NB4 (cell line): Measurements from ENCODE around the gene SPANXD.
"Not testable (repeated sequence)": the region's sequence is repeated elsewhere in the genome, so short reads cannot be mapped to it uniquely, and the experiment has no call there.

Source experiments
- DNase-seq: peaks from one replicate; pipeline ENCODE4 v3.0.0; 2010; ENCODE audit warnings: low read depth
- H3K4me3 ChIP-seq: one replicate; pipeline ENCODE4 v1.5.1; 2011; ENCODE audit warnings: mild to moderate bottlenecking, low read depth, low read length, moderate library complexity
- CTCF ChIP-seq: IDR thresholded peaks from one replicate; pipeline ENCODE4 v1.5.1; 2012; ENCODE audit warnings: low read depth, low read length
- MAX ChIP-seq: IDR thresholded peaks from 2 replicates; pipeline ENCODE4 v1.6.1; 2011; ENCODE audit warnings: low read depth, low read length
- MYC ChIP-seq: IDR thresholded peaks from 2 replicates; pipeline ENCODE4 v1.6.1; 2011; ENCODE audit warnings: low read depth, low read length
- POLR2A ChIP-seq: IDR thresholded peaks from 2 replicates; pipeline ENCODE4 v1.6.1; 2011; ENCODE audit warnings: mild to moderate bottlenecking; ENCODE audit not compliant: insufficient read length; ENCODE audit errors: extremely low read depth

SPANXD gene

GRCh38 chrX:141698639-141699038, at the start of gene SPANXD:
TSS of gene SPANXD (minus strand) at chrX:141698739. CDS start at chrX:141698405, 334 bp downstream.
- DNase-seq, H3K4me3 ChIP-seq: not testable (repeated sequence)

GRCh38 chrX:141742666-141743065, 44.1 kb upstream of the SPANXD start:
- no peak for TF ChIP-seq POLR2A
- TF ChIP-seq CTCF: no peak
- TF ChIP-seq MAX: no peak
- TF ChIP-seq MYC: no peak
- no peak for DNase-seq
- H3K4me3 ChIP-seq: no peak overlapping the region

- no peak for TF ChIP-seq POLR2A
- no peak for TF ChIP-seq CTCF
- no peak for TF ChIP-seq MYC
- TF ChIP-seq MAX: no peak
- no peak for DNase-seq
- no peak overlapping the region for H3K4me3 ChIP-seq
These were observed 38.1 kb upstream of the SPANXD start for GRCh38 chrX:141736656-141737055.

GRCh38 chrX:141733371-141733770, 34.8 kb upstream of the SPANXD start:
- no peak for TF ChIP-seq MAX
- no peak overlapping the region for H3K4me3 ChIP-seq
- no peak for DNase-seq

- H3K4me3 ChIP-seq: no peak overlapping the region
- no peak for DNase-seq
These were observed 33.5 kb upstream of the SPANXD start for GRCh38 chrX:141732031-141732430.

GRCh38 chrX:141724186-141724585, 25.6 kb upstream of the SPANXD start:
- H3K4me3 ChIP-seq: no peak overlapping the region
- DNase-seq: no peak
- TF ChIP-seq CTCF (no peak), MYC (no peak), MAX (no peak), POLR2A (no peak)

More at GRCh38 chrX:141732031-141732430, 33.5 kb upstream of the SPANXD start:
- TF ChIP-seq CTCF: no peak
- TF ChIP-seq POLR2A: no peak
- TF ChIP-seq MYC: no peak
- no peak for TF ChIP-seq MAX

- no peak for DNase-seq
- no peak overlapping the region for H3K4me3 ChIP-seq
- TF ChIP-seq POLR2A (no peak), MYC (no peak), MAX (no peak), CTCF (no peak)
These were observed 16.1 kb upstream of the SPANXD start for GRCh38 chrX:141714680-141715079.
